Measurements from ENCODE around the gene PCDHA9.
"Not testable (repeated sequence)": the region's sequence is repeated elsewhere in the genome, so short reads cannot be mapped to it uniquely, and the experiment has no call there.

The PCDHA9 gene

DNA sequence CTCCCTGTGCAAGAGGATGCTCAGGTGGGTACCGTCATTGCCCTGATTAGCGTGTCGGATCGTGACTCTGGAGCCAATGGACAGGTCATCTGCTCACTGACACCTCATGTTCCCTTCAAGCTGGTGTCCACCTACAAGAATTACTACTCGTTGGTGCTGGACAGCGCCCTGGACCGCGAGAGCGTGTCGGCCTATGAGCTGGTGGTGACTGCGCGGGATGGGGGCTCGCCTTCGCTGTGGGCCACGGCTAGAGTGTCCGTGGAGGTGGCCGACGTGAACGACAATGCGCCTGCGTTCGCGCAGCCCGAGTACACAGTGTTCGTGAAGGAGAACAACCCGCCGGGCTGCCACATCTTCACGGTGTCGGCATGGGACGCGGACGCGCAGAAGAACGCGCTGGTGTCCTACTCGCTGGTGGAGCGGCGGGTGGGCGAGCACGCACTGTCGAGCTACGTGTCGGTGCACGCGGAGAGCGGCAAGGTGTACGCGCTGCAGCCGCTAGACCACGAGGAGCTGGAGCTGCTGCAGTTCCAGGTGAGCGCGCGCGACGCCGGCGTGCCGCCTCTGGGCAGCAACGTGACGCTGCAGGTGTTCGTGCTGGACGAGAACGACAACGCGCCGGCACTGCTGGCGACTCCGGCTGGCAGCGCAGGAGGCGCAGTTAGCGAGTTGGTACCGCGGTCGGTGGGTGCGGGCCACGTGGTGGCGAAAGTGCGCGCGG lies 28.5 kb downstream of the PCDHA9 start:
- not testable (repeated sequence) for DNase-seq (ENCODE audit: low read depth in 2 of 2)

- DNase-seq (ENCODE audit: low read depth in 2 of 2), result no peak
Observed at GRCh38 chr5:140877262-140877581, 29.0 kb downstream of the PCDHA9 start.

GRCh38 chr5:140881889-140882590 lies 33.9 kb downstream of the PCDHA9 start, which contains the start of gene PCDHA13:
TSS of gene PCDHA13 (plus strand) at chr5:140882124. CDS start at chr5:140882269, 145 bp downstream.
- DNase-seq (ENCODE audit: low read depth in 2 of 2), result no peak

- no peak for DNase-seq (ENCODE audit: low read depth in 2 of 2)
Observed at GRCh38 chr5:140882591-140882899, 34.4 kb downstream of the PCDHA9 start.

DNA sequence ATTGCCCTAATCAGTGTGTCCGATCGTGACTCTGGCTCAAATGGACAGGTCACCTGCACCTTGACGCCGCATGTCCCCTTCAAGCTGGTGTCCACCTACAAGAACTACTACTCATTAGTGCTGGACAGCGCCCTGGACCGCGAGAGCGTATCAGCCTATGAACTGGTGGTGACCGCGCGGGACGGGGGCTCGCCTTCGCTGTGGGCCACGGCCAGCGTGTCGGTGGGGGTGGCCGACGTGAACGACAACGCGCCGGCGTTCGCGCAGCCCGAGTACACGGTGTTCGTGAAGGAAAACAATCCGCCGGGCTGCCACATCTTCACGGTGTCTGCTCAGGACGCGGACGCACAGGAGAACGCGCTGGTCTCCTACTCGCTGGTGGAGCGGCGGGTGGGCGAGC lies 35.2 kb downstream of the PCDHA9 start:
- no peak for DNase-seq (ENCODE audit: low read depth in 2 of 2)

DNA sequence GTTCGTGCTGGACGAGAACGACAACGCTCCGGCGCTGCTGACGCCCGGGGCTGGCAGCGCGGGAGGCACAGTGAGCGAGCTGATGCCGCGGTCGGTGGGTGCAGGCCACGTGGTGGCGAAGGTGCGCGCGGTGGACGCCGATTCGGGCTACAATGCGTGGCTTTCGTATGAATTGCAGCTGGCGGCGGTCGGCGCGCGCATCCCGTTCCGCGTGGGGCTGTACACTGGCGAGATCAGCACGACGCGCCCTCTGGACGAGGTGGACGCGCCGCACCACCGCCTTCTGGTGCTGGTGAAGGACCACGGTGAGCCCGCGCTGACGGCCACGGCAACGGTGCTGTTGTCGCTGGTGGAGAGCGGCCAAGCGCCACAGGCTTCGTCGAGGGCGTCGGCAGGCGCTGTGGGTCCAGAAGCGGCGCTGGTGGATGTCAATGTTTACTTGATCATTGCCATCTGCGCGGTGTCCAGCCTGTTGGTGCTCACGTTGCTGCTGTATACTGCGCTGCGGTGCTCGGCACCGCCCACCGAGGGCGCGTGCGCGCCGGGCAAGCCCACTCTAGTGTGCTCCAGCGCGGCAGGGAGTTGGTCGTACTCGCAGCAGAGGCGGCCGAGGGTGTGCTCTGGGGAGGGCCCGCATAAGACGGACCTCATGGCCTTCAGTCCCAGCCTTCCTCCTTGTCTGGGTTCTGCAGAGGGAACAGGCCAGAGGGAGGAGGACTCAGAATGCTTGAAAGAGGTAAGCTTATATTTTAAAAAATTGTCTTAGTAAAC lies 35.9 kb downstream of the PCDHA9 start:
- DNase-seq (ENCODE audit: low read depth in 2 of 2), result no peak

All from activated CD8-positive, alpha-beta memory T cell treated with anti-CD3 and anti-CD28 coated beads for 4 hours (primary cell).